Measurements from ENCODE around the gene METRNL.
"Not testable (repeated sequence)": the region's sequence is repeated elsewhere in the genome, so short reads cannot be mapped to it uniquely, and the experiment has no call there.

Gene METRNL

GRCh38 chr17:83128306-83129240 is 49.2 kb downstream of the METRNL start:
- Histone ChIP-seq H3K9me3 (ENCODE audit: severe bottlenecking) (no peaks in the 10 kb centered on the region), H3K27me3 (ENCODE audit: insufficient read depth, low read depth, severe bottlenecking) (no peaks in the 10 kb centered on the region), H3K4me3 (ENCODE audit: low read depth, low read length) (no peak overlapping the region), H3K27ac (no peak overlapping the region), H3K36me3 (no peaks in the 10 kb centered on the region)
- no peak for DNase-seq
- TF ChIP-seq, protein P1, sequence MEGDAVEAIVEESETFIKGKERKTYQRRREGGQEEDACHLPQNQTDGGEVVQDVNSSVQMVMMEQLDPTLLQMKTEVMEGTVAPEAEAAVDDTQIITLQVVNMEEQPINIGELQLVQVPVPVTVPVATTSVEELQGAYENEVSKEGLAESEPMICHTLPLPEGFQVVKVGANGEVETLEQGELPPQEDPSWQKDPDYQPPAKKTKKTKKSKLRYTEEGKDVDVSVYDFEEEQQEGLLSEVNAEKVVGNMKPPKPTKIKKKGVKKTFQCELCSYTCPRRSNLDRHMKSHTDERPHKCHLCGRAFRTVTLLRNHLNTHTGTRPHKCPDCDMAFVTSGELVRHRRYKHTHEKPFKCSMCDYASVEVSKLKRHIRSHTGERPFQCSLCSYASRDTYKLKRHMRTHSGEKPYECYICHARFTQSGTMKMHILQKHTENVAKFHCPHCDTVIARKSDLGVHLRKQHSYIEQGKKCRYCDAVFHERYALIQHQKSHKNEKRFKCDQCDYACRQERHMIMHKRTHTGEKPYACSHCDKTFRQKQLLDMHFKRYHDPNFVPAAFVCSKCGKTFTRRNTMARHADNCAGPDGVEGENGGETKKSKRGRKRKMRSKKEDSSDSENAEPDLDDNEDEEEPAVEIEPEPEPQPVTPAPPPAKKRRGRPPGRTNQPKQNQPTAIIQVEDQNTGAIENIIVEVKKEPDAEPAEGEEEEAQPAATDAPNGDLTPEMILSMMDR (IDR thresholded peaks at IDR 0.05; ENCODE audit: low read depth, low read length), result no peak

DNA sequence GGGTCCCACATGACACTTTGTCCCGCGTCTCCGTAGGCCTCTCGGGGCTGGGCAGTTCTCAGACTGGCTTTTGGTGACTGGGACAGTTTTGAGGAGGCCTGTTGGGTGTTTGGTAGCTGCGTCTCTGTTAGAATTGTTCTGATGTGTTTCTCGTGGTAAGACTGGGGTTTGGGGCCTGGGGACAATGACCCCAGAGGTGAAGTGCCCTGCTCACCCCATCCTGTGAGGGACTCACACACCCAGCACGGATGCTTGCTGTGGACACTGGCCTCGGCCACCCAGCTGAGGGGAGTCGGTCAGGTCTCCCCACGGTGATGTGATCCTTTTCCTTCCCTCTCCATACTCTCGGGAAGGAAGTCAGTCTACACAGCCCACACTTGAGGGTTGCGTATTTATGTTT is 50.3 kb downstream of the METRNL start:
- Histone ChIP-seq H3K9me3 (ENCODE audit: severe bottlenecking) (no peaks in the 10 kb centered on the region), H3K36me3 (no peaks in the 10 kb centered on the region), H3K4me3 (ENCODE audit: low read depth, low read length) (no peak overlapping the region), H3K27me3 (ENCODE audit: insufficient read depth, low read depth, severe bottlenecking) (no peaks in the 10 kb centered on the region), H3K27ac (no peak overlapping the region)
- DNase-seq, result no peak
- TF ChIP-seq, protein P1 (IDR thresholded peaks at IDR 0.05; ENCODE audit: low read depth, low read length), result no peak

DNA sequence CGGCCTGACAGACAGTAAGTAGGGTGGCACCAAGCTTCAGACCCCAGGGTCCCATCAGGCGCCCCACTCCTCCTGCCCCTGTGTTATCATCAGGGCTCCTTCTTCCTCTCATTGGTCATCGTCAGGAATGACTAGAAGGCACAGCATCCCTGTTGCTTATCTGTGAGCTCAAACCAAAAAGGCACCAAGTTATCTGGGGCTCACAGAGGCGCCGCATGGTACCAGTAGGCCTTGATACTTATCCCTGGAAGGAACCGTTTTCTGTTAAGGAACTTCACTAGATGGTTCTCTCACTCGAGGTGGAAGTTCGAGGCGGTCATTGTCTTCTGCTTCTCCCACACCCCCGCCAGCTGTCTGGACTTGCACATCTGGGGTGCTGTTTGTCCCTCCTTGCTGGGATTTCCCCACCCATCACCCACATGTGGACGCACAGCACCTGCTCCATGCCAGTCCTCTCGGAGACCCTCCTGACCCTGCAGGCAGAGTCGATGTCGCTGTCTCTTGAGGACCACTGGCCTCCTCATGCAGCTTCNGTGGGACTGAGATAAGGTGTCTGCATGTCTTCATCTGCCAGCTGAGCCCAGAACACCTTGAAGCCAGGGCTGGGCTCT is 52.1 kb downstream of the METRNL start:
- Histone ChIP-seq H3K4me3 (ENCODE audit: low read depth, low read length) (no peak overlapping the region), H3K9me3 (ENCODE audit: severe bottlenecking) (no peaks in the 10 kb centered on the region), H3K27ac (no peak overlapping the region), H3K36me3 (no peaks in the 10 kb centered on the region), H3K27me3 (ENCODE audit: insufficient read depth, low read depth, severe bottlenecking) (no peaks in the 10 kb centered on the region)
- DNase-seq, result no peak
- TF ChIP-seq, protein P1 (IDR thresholded peaks at IDR 0.05; ENCODE audit: low read depth, low read length), result no peak

DNA sequence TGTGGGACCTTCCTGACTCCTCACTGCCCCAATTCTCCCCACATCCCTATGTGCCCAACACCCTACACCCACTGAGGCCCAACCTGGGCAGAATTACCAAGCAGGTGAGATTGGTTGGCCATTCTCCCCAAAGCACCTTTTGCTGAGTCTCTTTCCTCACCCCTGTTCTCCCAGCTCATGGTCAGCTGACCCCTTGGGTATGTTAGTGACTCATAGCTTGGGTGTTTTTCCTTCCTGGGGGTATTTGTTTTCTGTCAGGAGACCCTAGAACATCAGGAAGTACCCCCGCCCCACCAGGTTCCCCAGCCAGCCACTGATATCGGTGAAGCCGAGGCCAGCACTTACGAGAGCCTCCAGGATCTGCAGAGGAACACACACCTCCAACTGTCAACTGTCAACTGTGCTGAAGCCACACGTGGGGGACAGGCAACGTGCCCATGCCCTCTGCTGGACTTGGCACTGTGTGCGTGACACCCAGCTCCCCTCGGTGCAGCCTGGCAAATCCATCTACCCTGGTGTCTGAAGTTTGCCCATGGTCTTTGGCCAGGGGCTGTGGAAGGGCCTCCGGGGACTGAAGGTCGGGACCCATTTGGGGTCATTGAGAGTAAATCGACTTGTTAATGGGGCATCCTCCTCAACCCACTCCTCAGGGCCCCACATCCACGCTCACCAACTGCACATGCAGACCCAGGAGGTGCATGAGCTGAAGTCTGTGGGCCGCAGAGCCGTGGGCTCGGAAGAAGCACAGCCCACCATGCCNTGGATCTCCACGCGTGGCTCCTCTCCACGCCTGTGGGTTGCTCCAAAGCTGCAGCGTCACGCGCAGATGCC is 53.1 kb downstream of the METRNL start:
- Histone ChIP-seq H3K4me3 (ENCODE audit: low read depth, low read length) (no peak overlapping the region), H3K27me3 (ENCODE audit: insufficient read depth, low read depth, severe bottlenecking) (no peaks in the 10 kb centered on the region), H3K36me3 (no peaks in the 10 kb centered on the region), H3K27ac (no peak overlapping the region), H3K9me3 (ENCODE audit: severe bottlenecking) (no peaks in the 10 kb centered on the region)
- DNase-seq, result no peak
- TF ChIP-seq, protein P1 (IDR thresholded peaks at IDR 0.05; ENCODE audit: low read depth, low read length), result no peak

GRCh38 chr17:83133302-83134121 is 54.1 kb downstream of the METRNL start:
- DNase-seq, result peak; percentile 56
- Histone ChIP-seq H3K36me3 (no peaks in the 10 kb centered on the region), H3K4me3 (ENCODE audit: low read depth, low read length) (no peak overlapping the region), H3K9me3 (ENCODE audit: severe bottlenecking) (no peaks in the 10 kb centered on the region), H3K27ac (no peak overlapping the region; the same call in 1 of the 2 replicates), H3K27me3 (ENCODE audit: insufficient read depth, low read depth, severe bottlenecking) (no peaks in the 10 kb centered on the region)
- TF ChIP-seq, protein P1 (IDR thresholded peaks at IDR 0.05; ENCODE audit: low read depth, low read length), result no peak

GRCh38 chr17:83134456-83134855 is 55.0 kb downstream of the METRNL start:
- H3K9me3 ChIP-seq (ENCODE audit: severe bottlenecking); H3K4me3 ChIP-seq (ENCODE audit: low read depth, low read length); DNase-seq; H3K27ac ChIP-seq; H3K27me3 ChIP-seq (ENCODE audit: insufficient read depth, low read depth, severe bottlenecking); H3K36me3 ChIP-seq: not testable (repeated sequence)
